ENCODE data around the gene RBM4B. TPM values are rescaled to one million over a fixed set of nuclear protein-coding genes. Genes with fewer than 3 reads are reported as not detected.
A peak's percentile ranks its signal among the peaks of the same experiment; 100 is the strongest.

Gene RBM4B
- total and polyA plus RNA-seq, 2 experiments from 2014 or later, result 28.0 to 31.0 TPM

GRCh38 chr11:66687831-66688281, 10.2 kb upstream of the RBM4B start:
- Mint-ChIP-seq H3K9me3 (no peaks in the 10 kb centered on the region; the same call in 2 of the 3 replicates), H3K27me3 (ENCODE audit: insufficient read depth, low read depth, poor library complexity) (peaks cover 7% of the 10 kb centered on the region), H3K4me1 (peaks cover 5% of the 10 kb centered on the region), H3K36me3 (ENCODE audit: low read depth) (peaks cover 41% of the 10 kb centered on the region), H3K27ac (peak overlapping the region; percentile 36; the same call in 1 of the 2 replicates), H3K4me3 (no peak overlapping the region)
- no peak for TF ChIP-seq EZH2phosphoT487 (IDR thresholded peaks at IDR 0.05; ENCODE audit: unreplicated experiment)
- no peak for TF ChIP-seq REST (IDR thresholded peaks at IDR 0.05; ENCODE audit: unreplicated experiment)
- no peak for TF ChIP-seq EZH2 (IDR thresholded peaks at IDR 0.05; ENCODE audit: low read depth, unreplicated experiment)
- no peak for TF ChIP-seq NANOG (IDR thresholded peaks at IDR 0.05; ENCODE audit: borderline replicate concordance)
- TF ChIP-seq CREB1 (CRISPR knock-in tag; IDR thresholded peaks at IDR 0.05; ENCODE audit: low read depth), result no peak
- no peak for TF ChIP-seq ZNF462 (CRISPR knock-in tag; IDR thresholded peaks at IDR 0.05)
- TF ChIP-seq ZNF331 (CRISPR knock-in tag; IDR thresholded peaks at IDR 0.05; ENCODE audit: low read depth), result no peak
- TF ChIP-seq CTCF (conservative IDR thresholded peaks at IDR 0.05; ENCODE audit: low read depth in 2 of 2), result no peak
- TF ChIP-seq JUNB (IDR thresholded peaks at IDR 0.05; ENCODE audit: unreplicated experiment), result no peak
- TF ChIP-seq ETS1 (IDR thresholded peaks at IDR 0.05), result no peak
- TF ChIP-seq STAT1 (IDR thresholded peaks at IDR 0.05; ENCODE audit: unreplicated experiment), result no peak
- no peaks in the 10 kb centered on the region for H4K20me1 ChIP-seq (replicated peaks; ENCODE audit: insufficient read depth)
- ATAC-seq (no peak), DNase-seq (ENCODE audit: low spot score) (no peak)
- H3K4me2 ChIP-seq, result no peak overlapping the region
- no peak overlapping the region for H3K4me3 ChIP-seq
- H3K36me3 ChIP-seq (ENCODE audit: insufficient read depth), result no peaks in the 10 kb centered on the region
- no peaks in the 10 kb centered on the region for H3K27me3 ChIP-seq (ENCODE audit: insufficient read depth)
- H2AFZ ChIP-seq, result no peak overlapping the region
- H3K4me1 ChIP-seq (ENCODE audit: insufficient read depth), result no peaks in the 10 kb centered on the region
- no peaks in the 10 kb centered on the region for H3F3A ChIP-seq (replicated peaks; ENCODE audit: low read depth)
- H3K9me2 ChIP-seq (ENCODE audit: insufficient read depth), result no peaks in the 10 kb centered on the region
- no peaks in the 10 kb centered on the region for H3K79me2 ChIP-seq (replicated peaks; ENCODE audit: insufficient read depth)
- H3K27ac ChIP-seq (ENCODE audit: low read depth), result no peak overlapping the region
